Measurements from ENCODE around the gene MAN1B1. TPM values are rescaled to one million over a fixed set of nuclear protein-coding genes. Genes with fewer than 3 reads are reported as not detected.

MAN1B1 gene
- total and polyA plus RNA-seq, 2 donors (not counting 3 experiments of a cell fraction or from before 2014, with no cell fraction given) = 75.3 to 83.3 TPM

DNA sequence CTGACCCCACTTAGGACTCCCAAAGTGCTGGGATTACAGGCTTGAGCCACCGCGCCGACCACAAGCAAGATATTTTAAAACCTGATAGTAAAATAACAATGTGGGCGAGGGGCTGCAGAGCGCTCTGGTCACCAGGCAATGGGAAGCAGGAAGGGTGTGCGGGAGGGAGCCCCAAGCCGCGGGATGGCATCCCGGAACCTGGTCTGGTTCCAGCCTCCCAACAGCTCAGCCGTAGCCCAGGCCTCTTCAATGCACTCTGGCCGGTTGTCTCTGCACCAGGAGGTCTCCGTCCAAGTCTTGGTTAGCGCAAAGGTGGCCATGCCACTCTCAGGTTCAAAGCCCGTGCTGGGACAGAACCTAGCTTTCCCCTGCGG is 10.2 kb upstream of the MAN1B1 start:
- Histone ChIP-seq H3K27ac (ENCODE audit: insufficient read depth, low read depth, low read length) (no peak overlapping the region), H3K27me3 (ENCODE audit: control insufficient read depth in 2 of 2, insufficient read depth in 2 of 2, low read length in 2 of 2) (no peaks in the 10 kb centered on the region), H3K4me3 (replicated peaks in 1 of 3; ENCODE audit: insufficient read depth in 1 of 3, low read depth in 1 of 3, low read length in 3 of 3) (peak overlapping the region in 1 of 3 experiments; percentile 88), H3K9ac (replicated peaks; ENCODE audit: extremely low read depth, insufficient read depth, low read length) (no peak overlapping the region), H3K9me1 (replicated peaks; ENCODE audit: control insufficient read depth, extremely low read depth, insufficient read depth, low read length) (no peaks in the 10 kb centered on the region), H3K9me3 (replicated peaks; ENCODE audit: control insufficient read depth, insufficient read depth, low read length) (no peaks in the 10 kb centered on the region), H3K4me1 (ENCODE audit: control insufficient read depth, extremely low read depth, insufficient read depth, low read length) (peaks cover 5% of the 10 kb centered on the region), H3K79me2 (ENCODE audit: control insufficient read depth, insufficient read depth, low read length) (peaks cover 6% of the 10 kb centered on the region), H4K20me1 (replicated peaks; ENCODE audit: control insufficient read depth, extremely low read depth, insufficient read depth, low read length) (no peaks in the 10 kb centered on the region), H3K36me3 (ENCODE audit: control insufficient read depth in 2 of 2, extremely low read depth in 1 of 2, insufficient read depth in 2 of 2, low read length in 2 of 2) (peaks cover 0 to 19% of the 10 kb centered on the region in 2 experiments), H2AFZ (ENCODE audit: low read depth, low read length) (peak overlapping the region; percentile 82), H3K4me2 (ENCODE audit: insufficient read depth, low read length) (peak overlapping the region; percentile 51)
- intact Hi-C loops (cut with micrococcal nuclease) = no loop called here
- no peak for TF ChIP-seq GATA2 (IDR thresholded peaks at IDR 0.05; ENCODE audit: insufficient read depth, insufficient read length, low read depth, low read length)
- TF ChIP-seq, protein P1, sequence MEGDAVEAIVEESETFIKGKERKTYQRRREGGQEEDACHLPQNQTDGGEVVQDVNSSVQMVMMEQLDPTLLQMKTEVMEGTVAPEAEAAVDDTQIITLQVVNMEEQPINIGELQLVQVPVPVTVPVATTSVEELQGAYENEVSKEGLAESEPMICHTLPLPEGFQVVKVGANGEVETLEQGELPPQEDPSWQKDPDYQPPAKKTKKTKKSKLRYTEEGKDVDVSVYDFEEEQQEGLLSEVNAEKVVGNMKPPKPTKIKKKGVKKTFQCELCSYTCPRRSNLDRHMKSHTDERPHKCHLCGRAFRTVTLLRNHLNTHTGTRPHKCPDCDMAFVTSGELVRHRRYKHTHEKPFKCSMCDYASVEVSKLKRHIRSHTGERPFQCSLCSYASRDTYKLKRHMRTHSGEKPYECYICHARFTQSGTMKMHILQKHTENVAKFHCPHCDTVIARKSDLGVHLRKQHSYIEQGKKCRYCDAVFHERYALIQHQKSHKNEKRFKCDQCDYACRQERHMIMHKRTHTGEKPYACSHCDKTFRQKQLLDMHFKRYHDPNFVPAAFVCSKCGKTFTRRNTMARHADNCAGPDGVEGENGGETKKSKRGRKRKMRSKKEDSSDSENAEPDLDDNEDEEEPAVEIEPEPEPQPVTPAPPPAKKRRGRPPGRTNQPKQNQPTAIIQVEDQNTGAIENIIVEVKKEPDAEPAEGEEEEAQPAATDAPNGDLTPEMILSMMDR (IDR thresholded peaks at IDR 0.05; ENCODE audit: extremely low read depth in 1 of 2, insufficient read depth in 1 of 2, low read depth in 1 of 2, low read length in 2 of 2) = no peak
- TF ChIP-seq FOS (IDR thresholded peaks at IDR 0.05; ENCODE audit: borderline replicate concordance, insufficient read depth, low read length) = no peak
- TF ChIP-seq MYC (IDR thresholded peaks at IDR 0.05; ENCODE audit: low read depth, low read length) = no peak
- TF ChIP-seq POLR2A (IDR thresholded peaks at IDR 0.05; ENCODE audit: low read depth, low read length) = no peak
- no peak for TF ChIP-seq POLR2AphosphoS5 (IDR thresholded peaks at IDR 0.05; ENCODE audit: insufficient read depth, low read depth, low read length)
- TF ChIP-seq EZH2 (IDR thresholded peaks at IDR 0.05; ENCODE audit: borderline replicate concordance, low read depth, low read length, severe bottlenecking) = no peak
- TF ChIP-seq, protein P2, sequence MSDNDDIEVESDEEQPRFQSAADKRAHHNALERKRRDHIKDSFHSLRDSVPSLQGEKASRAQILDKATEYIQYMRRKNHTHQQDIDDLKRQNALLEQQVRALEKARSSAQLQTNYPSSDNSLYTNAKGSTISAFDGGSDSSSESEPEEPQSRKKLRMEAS (IDR thresholded peaks at IDR 0.05; ENCODE audit: insufficient read depth, insufficient read length) = no peak
- TF ChIP-seq JUN (IDR thresholded peaks at IDR 0.05; ENCODE audit: borderline replicate concordance, insufficient read depth, insufficient read length, low read depth) = no peak
- no TSS peak for BruUV-seq (replicated peaks)
- CTCF ChIA-PET = interaction anchor here (1.0 to 3.7 kb wide), 6 partner anchors 10 to 225 kb away, joined by 3 to 29 read pairs (median 10); partner anchors contain the start of genes MAN1B1, NPDC1 and NRARP
- dilution Hi-C loops (cut with MboI; ENCODE audit: extremely low pct_ligation_motif_present, low sequenced_read_pairs) = no loop called here
- POLR2A ChIA-PET = interaction anchor here (0.5 to 0.8 kb wide), 2 partner anchors 10 to 77 kb away, joined by 3 to 4 read pairs; partner anchors contain the start of gene MAN1B1
- DNase-seq (ENCODE audit: low read depth, low spot score) (no peak), FAIRE-seq (no peak)

Data from endothelial cell of umbilical vein (primary cell).